ENCODE results near the gene VASH2. TPM values are rescaled to one million over a fixed set of nuclear protein-coding genes. Genes with fewer than 3 reads are reported as not detected.

Gene VASH2
- total and polyA plus RNA-seq, 8 donors = 2.4 to 38.6 (median 29.4) TPM

GRCh38 chr1:212941452-212941851, 8.9 kb upstream of the VASH2 start:
- H3K4me1 ChIP-seq = no peaks in the 10 kb centered on the region
- ATAC-seq = no peak

DNA sequence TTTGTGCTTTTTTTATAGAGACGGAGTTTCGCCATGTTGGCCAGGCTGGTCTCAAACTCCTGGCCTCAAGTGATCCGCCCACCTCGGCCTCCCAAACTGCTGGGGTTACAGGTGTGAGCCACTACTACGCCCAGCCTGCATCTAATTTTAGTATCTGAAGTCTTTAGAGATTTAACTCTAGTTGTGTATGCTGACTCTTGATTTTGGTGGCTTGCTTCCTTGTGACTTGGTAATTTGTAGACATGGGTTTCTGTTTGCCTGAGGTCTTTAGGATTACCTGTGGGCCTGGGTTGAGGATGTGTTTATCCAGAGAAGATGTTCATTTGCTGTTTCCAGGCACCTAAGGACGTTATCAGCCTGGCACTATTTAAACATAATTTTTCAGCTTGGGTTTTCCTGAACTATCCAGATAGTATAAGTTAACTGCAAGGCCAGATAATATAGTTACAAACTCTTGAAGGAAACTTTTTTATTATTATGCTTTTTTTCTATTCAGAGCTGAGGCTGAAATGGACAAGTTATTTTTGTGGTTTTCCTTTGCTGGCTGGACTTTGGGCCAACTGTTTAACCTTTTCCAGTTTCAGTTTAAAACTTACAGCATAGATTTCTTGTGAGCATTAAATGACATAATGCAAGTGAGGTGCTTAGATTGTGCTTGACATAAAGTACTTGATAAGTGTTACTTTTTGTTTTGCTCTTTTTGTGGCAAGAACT, 7.5 kb upstream of the VASH2 start:
- no peaks in the 10 kb centered on the region for H3K36me3 ChIP-seq
- no peaks in the 10 kb centered on the region for H3K4me1 ChIP-seq
- no peaks in the 10 kb centered on the region for H3K27me3 ChIP-seq
- DNase-seq (no peak), ATAC-seq (no peak)
- intact Hi-C loops (cut with DNase I) = no loop called here
- no peak for TF ChIP-seq CTCF (IDR thresholded peaks at IDR 0.05)
- no peak overlapping the region for H3K27ac ChIP-seq
- peaks cover 0 to 14% of the 10 kb centered on the region in 2 donors for H3K9me3 ChIP-seq
- H3K4me3 ChIP-seq = no peak overlapping the region

More at GRCh38 chr1:212941452-212941851, 8.9 kb upstream of the VASH2 start:
- H3K4me3 ChIP-seq = no peak overlapping the region
- intact Hi-C loops (cut with DNase I) = no loop called here
- H3K9me3 ChIP-seq = peaks cover 0 to 14% of the 10 kb centered on the region in 2 donors
- no peaks in the 10 kb centered on the region for H3K27me3 ChIP-seq
- H3K36me3 ChIP-seq = no peaks in the 10 kb centered on the region
- no peak overlapping the region for H3K27ac ChIP-seq
- DNase-seq = no peak
- TF ChIP-seq CTCF (IDR thresholded peaks at IDR 0.05) = no peak

GRCh38 chr1:212943393-212943710, 7.0 kb upstream of the VASH2 start:
- no peak overlapping the region for H3K27ac ChIP-seq
- H3K9me3 ChIP-seq = peaks cover 0 to 14% of the 10 kb centered on the region in 2 donors
- H3K36me3 ChIP-seq = no peaks in the 10 kb centered on the region
- DNase-seq = no peak
- intact Hi-C loops (cut with DNase I) = no loop called here
- H3K4me3 ChIP-seq = no peak overlapping the region
- H3K27me3 ChIP-seq = no peaks in the 10 kb centered on the region
- no peak for TF ChIP-seq CTCF (IDR thresholded peaks at IDR 0.05)
- ATAC-seq = no peak
- no peaks in the 10 kb centered on the region for H3K4me1 ChIP-seq

- Histone ChIP-seq H3K4me3 (no peak overlapping the region), H3K9me3 (peaks cover 0 to 14% of the 10 kb centered on the region in 2 donors), H3K36me3 (no peaks in the 10 kb centered on the region), H3K27ac (no peak overlapping the region), H3K4me1 (no peaks in the 10 kb centered on the region), H3K27me3 (peaks cover 0 to 5% of the 10 kb centered on the region in 2 donors)
- no peak for TF ChIP-seq CTCF (IDR thresholded peaks at IDR 0.05)
- intact Hi-C loops (cut with DNase I) = no loop called here
- DNase-seq (no peak), ATAC-seq (no peak)
Observed at GRCh38 chr1:212944229-212944901, 6.0 kb upstream of the VASH2 start.

GRCh38 chr1:212945056-212945455, 5.3 kb upstream of the VASH2 start:
- no peak for TF ChIP-seq CTCF (IDR thresholded peaks at IDR 0.05)
- Histone ChIP-seq H3K4me1 (peaks cover 0 to 3% of the 10 kb centered on the region in 2 donors), H3K4me3 (no peak overlapping the region), H3K27ac (no peak overlapping the region), H3K36me3 (no peaks in the 10 kb centered on the region), H3K27me3 (peaks cover 0 to 12% of the 10 kb centered on the region in 2 donors), H3K9me3 (peaks cover 0 to 9% of the 10 kb centered on the region in 2 donors)
- DNase-seq = no peak
- ATAC-seq = no peak
- intact Hi-C loops (cut with DNase I) = no loop called here
